Keratinocyte (primary cell): Measurements from ENCODE around the gene COTL1. TPM values are rescaled to one million over a fixed set of nuclear protein-coding genes. Genes with fewer than 3 reads are reported as not detected.

ENCODE experiments used
- DNase-seq: peaks from one replicate; pipeline ENCODE4 v3.0.0-alpha.2; 2011; ENCODE audit warnings: low read depth, missing footprints, low spot score
- FAIRE-seq: peaks from 2 replicates; lab custom pipeline; 2011; peaks lifted over from hg19 to GRCh38; lab: Jason Lieb, UNC
- H2AFZ ChIP-seq: 2 replicates; pipeline ENCODE4 v1.6.0; 2012; ENCODE audit warnings: low read length, control low read depth, inconsistent platforms; ENCODE audit not compliant: control insufficient read depth
- H3K27ac ChIP-seq: 2 replicates; pipeline ENCODE4 v1.5.1; 2011; ENCODE audit warnings: low read length; ENCODE audit not compliant: control insufficient read depth, insufficient read depth
- H3K27me3 ChIP-seq: 3 replicates; pipeline ENCODE4 v1.6.0; 2011; ENCODE audit warnings: low read length; ENCODE audit not compliant: control insufficient read depth, insufficient read depth; ENCODE audit errors: extremely low read depth
- H3K36me3 ChIP-seq, 2 experiments: 2 replicates in 1 of 2; 3 replicates in 1 of 2; pipeline ENCODE4 v1.5.1; 2011; ENCODE audit warnings: low read length in 2 of 2, mild to moderate bottlenecking in 1 of 2; ENCODE audit not compliant: control insufficient read depth in 2 of 2, insufficient read depth in 2 of 2; ENCODE audit errors: extremely low read depth in 1 of 2
- H3K4me1 ChIP-seq: 3 replicates; pipeline ENCODE4 v1.5.1; 2011; ENCODE audit warnings: low read length; ENCODE audit not compliant: control insufficient read depth, insufficient read depth; ENCODE audit errors: extremely low read depth
- H3K4me2 ChIP-seq: 3 replicates; pipeline ENCODE4 v1.6.0; 2011; ENCODE audit warnings: low read depth, low read length; ENCODE audit not compliant: control insufficient read depth, insufficient read depth; ENCODE audit errors: extremely low read depth
- H3K4me3 ChIP-seq, 3 experiments: fragments of 200-600 bp in 1 of 3; sonication (generic) in 1 of 3; 2 replicates in 2 of 3; 3 replicates in 1 of 3; pipeline ENCODE4 v1.5.1; 2011 to 2016; ENCODE audit warnings: low read length in 3 of 3, mild to moderate bottlenecking in 3 of 3, control low read depth in 2 of 3, inconsistent platforms in 1 of 3, low read depth in 1 of 3, mixed read lengths in 1 of 3, mixed run types in 1 of 3, moderate library complexity in 1 of 3; ENCODE audit not compliant: control insufficient read depth in 2 of 3, insufficient read depth in 2 of 3; ENCODE audit errors: extremely low read depth in 1 of 3
- H3K79me2 ChIP-seq: 2 replicates; pipeline ENCODE4 v1.6.0; 2012; ENCODE audit warnings: low read length; ENCODE audit not compliant: control insufficient read depth, insufficient read depth
- H3K9ac ChIP-seq: 3 replicates; pipeline ENCODE4 v1.6.0; 2011; ENCODE audit warnings: low read length; ENCODE audit not compliant: control insufficient read depth, insufficient read depth; ENCODE audit errors: extremely low read depth
- H3K9me1 ChIP-seq: 3 replicates; pipeline ENCODE4 v1.6.0; 2011; ENCODE audit warnings: low read length; ENCODE audit not compliant: control insufficient read depth, insufficient read depth; ENCODE audit errors: extremely low read depth
- H3K9me3 ChIP-seq: 2 replicates; pipeline ENCODE4 v1.5.1; 2012; ENCODE audit warnings: low read depth, low read length; ENCODE audit not compliant: control insufficient read depth
- H4K20me1 ChIP-seq: 3 replicates; pipeline ENCODE4 v1.6.0; 2011; ENCODE audit warnings: low read length; ENCODE audit not compliant: control insufficient read depth, insufficient read depth; ENCODE audit errors: extremely low read depth
- EZH2 ChIP-seq: IDR thresholded peaks from one replicate; pipeline ENCODE4 v1.6.1; 2012; ENCODE audit warnings: inconsistent platforms, mild to moderate bottlenecking, low read length, moderate library complexity
- dilution Hi-C: fragments of 300-500 bp; cut with MboI; formaldehyde crosslinking; loops from one replicate; pipeline ENCODE4 v1.7.0; 2020; ENCODE audit warnings: low sequenced_read_pairs; ENCODE audit not compliant: extremely low pct_ligation_motif_present
- polyA plus RNA-seq, 5 experiments: library from polyadenylated mRNA; depleted of rRNA in 3 of 5; stranded (reverse) in 3 of 5; stranded (forward) in 1 of 5; unstranded in 1 of 5; fragments of >200 nt; gene quantifications; 1 replicate in 1 of 5; 2 replicates in 3 of 5; 3 replicates in 1 of 5; pipeline versions ENCODE4 v1.2.1 to v1.2.3, GENCODE V29; 2011 to 2012; ENCODE audit warnings: missing spikeins in 2 of 5, low read depth in 1 of 5, low replicate concordance in 1 of 5
- TF ChIP-seq, protein P1 (sequence below), 3 experiments: IDR thresholded peaks in 1 of 3; conservative IDR thresholded peaks in 1 of 3; optimal IDR thresholded peaks in 1 of 3; 2 replicates in 2 of 3; 3 replicates in 1 of 3; pipeline versions ENCODE3 to v1.5.1; 2011; ENCODE audit warnings: low read length in 3 of 3, mild to moderate bottlenecking in 3 of 3, moderate library complexity in 2 of 3, control low read depth in 1 of 3, inconsistent platforms in 1 of 3; ENCODE audit not compliant: insufficient read depth in 2 of 3; ENCODE audit errors: extremely low read depth in 1 of 3

Gene COTL1
- polyA plus RNA-seq, 1 donor (not counting 4 experiments of a cell fraction or from before 2014, with no cell fraction given), result 116 TPM

GRCh38 chr16:84660973-84661372 lies 43.1 kb upstream of the COTL1 start:
- Histone ChIP-seq H4K20me1 (no peaks in the 10 kb centered on the region), H3K79me2 (peaks cover 13% of the 10 kb centered on the region), H3K9ac (no peak overlapping the region), H3K9me1 (no peaks in the 10 kb centered on the region), H3K9me3 (no peaks in the 10 kb centered on the region), H3K27ac (no peak overlapping the region), H3K4me1 (no peaks in the 10 kb centered on the region), H3K4me3 (no peak overlapping the region), H3K27me3 (no peaks in the 10 kb centered on the region), H2AFZ (no peak overlapping the region), H3K4me2 (no peak overlapping the region), H3K36me3 (peaks cover 47 to 56% of the 10 kb centered on the region in 2 experiments)
- DNase-seq, result no peak
- no peak for FAIRE-seq
- dilution Hi-C loops, result no loop called here
- TF ChIP-seq, protein P1, sequence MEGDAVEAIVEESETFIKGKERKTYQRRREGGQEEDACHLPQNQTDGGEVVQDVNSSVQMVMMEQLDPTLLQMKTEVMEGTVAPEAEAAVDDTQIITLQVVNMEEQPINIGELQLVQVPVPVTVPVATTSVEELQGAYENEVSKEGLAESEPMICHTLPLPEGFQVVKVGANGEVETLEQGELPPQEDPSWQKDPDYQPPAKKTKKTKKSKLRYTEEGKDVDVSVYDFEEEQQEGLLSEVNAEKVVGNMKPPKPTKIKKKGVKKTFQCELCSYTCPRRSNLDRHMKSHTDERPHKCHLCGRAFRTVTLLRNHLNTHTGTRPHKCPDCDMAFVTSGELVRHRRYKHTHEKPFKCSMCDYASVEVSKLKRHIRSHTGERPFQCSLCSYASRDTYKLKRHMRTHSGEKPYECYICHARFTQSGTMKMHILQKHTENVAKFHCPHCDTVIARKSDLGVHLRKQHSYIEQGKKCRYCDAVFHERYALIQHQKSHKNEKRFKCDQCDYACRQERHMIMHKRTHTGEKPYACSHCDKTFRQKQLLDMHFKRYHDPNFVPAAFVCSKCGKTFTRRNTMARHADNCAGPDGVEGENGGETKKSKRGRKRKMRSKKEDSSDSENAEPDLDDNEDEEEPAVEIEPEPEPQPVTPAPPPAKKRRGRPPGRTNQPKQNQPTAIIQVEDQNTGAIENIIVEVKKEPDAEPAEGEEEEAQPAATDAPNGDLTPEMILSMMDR (optimal IDR thresholded peaks at IDR 0.05 in 1 of 3, IDR thresholded peaks at IDR 0.05 in 1 of 3, conservative IDR thresholded peaks at IDR 0.05 in 1 of 3; ENCODE audit: extremely low read depth in 1 of 3, insufficient read depth in 2 of 3, low read length in 3 of 3), result no peak
- TF ChIP-seq EZH2, result no peak

- Histone ChIP-seq H3K27ac (no peak overlapping the region), H3K79me2 (peaks cover 15% of the 10 kb centered on the region), H3K36me3 (peaks cover 50 to 55% of the 10 kb centered on the region in 2 experiments), H3K9ac (no peak overlapping the region), H2AFZ (no peak overlapping the region), H3K4me3 (no peak overlapping the region), H3K9me1 (no peaks in the 10 kb centered on the region), H3K4me1 (no peaks in the 10 kb centered on the region), H4K20me1 (no peaks in the 10 kb centered on the region), H3K9me3 (no peaks in the 10 kb centered on the region), H3K27me3 (no peaks in the 10 kb centered on the region), H3K4me2 (no peak overlapping the region)
- no peak for TF ChIP-seq EZH2
- TF ChIP-seq, protein P1 (optimal IDR thresholded peaks at IDR 0.05 in 1 of 3, IDR thresholded peaks at IDR 0.05 in 1 of 3, conservative IDR thresholded peaks at IDR 0.05 in 1 of 3; ENCODE audit: extremely low read depth in 1 of 3, insufficient read depth in 2 of 3, low read length in 3 of 3), result no peak
- dilution Hi-C loops, result no loop called here
- FAIRE-seq, result no peak
- DNase-seq, result no peak
Observed at GRCh38 chr16:84659656-84660300, 41.9 kb upstream of the COTL1 start.
